ENCODE results near the gene ZBTB7A.

Gene ZBTB7A

GRCh38 chr19:4094291-4094690, 27.6 kb upstream of the ZBTB7A start:
- no peak for DNase-seq (ENCODE audit: low read depth in 2 of 2)

DNA sequence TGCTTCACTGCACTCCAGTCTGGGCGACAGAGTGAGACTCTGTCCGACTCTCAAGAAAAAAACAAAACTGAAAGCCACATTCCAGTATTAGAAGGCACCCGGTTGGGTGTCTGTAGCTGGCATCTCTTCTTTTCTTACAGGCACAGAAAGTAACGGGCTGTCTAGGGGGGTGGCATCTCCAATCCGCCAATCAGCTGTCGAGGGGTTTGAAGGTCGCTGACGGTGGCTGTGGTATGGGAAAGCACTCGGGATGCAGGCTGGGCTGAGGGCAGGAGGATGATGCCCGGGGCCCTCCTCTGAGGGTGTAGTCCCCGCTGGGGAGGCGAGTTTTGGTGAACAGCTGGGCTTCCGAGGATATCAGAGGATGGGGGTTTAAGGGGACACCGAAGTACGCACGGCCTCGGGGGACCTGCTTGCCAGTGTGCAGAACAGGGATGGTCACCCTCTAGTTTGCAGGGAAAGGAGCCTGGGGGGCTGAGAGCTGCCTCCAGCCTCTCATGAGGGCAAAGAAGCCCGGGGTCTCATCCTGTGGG, 27.0 kb upstream of the ZBTB7A start:
- no peak for DNase-seq (ENCODE audit: low read depth in 2 of 2)

GRCh38 chr19:4090356-4091220, 23.9 kb upstream of the ZBTB7A start:
- DNase-seq (ENCODE audit: low read depth in 2 of 2) = no peak

- no peak for DNase-seq (ENCODE audit: low read depth in 2 of 2)
Observed at GRCh38 chr19:4089946-4090345, 23.2 kb upstream of the ZBTB7A start.

DNA sequence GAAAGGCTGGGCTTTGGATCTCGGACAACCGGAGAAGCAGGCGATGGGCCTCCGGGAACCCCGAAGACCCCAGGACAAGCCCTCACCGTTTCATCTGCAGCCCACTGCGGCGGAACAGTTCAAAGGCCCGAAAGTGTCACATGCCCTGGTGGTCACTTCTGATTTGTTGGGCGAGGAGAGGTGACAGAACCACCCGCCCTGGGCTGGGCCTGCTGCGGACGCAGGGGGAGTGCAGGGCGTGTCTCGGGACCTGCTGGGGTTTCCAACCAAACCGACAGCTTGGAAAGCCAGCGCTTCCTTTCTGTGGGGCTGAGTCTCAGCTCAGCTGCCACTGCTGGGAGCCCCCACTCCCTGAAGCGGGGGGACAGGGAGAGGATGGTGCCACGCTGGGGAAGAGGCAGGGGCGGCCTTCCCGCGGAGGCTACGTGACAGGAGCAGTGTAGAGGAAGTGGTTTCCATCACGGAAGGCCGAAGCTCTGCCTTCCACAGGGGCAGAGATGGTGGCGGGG, 22.8 kb upstream of the ZBTB7A start:
- no peak for DNase-seq (ENCODE audit: low read depth in 2 of 2)

DNA sequence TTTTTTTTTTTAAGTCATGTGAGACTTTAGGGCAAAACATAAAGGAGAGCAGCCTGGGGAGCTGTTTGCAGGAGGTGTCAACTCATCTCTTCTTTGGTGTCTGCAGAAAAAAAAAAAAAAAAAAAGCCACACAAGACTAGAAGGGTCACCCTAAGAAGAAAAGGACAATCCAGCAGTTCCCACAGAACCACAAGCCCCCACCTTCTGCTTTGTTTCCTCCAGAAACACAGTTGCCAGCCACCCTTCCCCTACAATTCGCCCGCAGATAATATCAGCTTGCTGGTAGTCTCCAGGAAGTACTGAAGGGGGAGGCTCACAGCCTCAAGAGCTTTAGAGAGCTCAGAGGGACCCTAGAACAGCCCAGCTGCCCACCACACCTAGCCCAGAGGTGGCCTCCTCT, 22.3 kb upstream of the ZBTB7A start:
- no peak for DNase-seq (ENCODE audit: low read depth in 2 of 2)

DNA sequence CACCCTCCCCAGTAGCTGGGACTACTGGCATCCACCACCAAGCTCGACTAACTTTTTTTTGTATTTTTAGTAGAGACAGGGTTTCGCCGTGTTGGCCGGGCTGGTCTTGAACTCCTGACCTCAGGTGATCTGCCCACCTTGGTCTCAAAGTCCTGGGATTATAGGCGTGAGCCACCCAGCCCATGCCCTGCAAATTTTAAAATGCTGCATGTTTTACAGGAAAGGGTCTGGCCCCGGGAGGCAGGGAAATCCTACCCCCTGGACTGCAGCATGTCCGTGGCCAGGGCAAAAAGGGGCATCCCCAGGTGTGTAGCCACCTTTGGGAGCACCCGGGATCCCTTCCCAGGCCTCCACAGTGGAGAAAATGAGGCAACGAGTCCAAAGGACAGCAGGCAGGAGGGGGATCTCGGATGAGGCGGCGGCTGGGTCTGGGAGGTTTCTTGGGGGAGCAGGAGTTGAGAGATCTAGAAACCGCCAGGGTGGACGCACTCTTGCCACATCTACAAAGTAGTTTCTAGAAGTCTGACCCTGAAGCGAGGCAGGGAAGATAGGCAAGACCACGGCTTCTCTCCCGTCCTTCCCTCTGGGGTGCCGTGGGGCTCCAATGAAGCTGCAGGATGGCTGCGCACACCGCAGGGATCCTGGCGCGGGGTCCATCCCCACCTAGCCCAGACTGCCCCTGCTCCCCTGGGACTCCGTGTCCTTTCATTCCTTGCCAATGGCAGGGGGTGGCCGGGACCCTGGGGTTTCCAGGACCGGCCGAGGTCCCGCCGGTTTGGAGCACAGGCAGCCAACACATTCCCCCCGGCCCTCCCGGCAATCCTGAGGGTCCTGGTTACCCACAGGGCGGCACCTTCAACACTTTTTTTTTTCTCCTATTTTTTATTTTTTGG, 21.3 kb upstream of the ZBTB7A start:
- no peak for DNase-seq (ENCODE audit: low read depth in 2 of 2)

DNA sequence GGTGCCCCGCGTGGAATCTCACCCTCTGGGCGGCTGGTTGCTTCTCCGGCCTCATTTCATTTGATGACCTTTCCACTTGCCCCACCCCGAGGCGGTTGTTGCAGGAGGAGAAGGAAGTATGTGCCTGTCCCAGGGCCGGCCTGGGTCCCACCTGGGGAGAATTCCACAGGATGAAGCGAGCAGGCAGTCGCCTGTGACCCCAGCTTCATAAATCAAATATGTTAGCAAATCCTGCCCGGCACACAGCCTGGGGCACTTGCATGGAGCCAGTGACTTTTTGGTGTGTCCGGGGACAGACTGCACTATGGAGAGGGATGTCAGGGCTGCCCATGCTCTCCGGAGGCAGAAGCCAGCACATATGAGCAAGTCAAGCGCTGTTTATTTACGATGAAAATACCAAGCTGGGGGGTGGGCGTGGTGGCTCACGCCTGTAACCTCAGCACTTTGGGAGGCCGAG, 19.7 kb upstream of the ZBTB7A start:
- DNase-seq (ENCODE audit: low read depth in 2 of 2) = no peak

GRCh38 chr19:4084547-4084877, 17.8 kb upstream of the ZBTB7A start:
- no peak for DNase-seq (ENCODE audit: low read depth in 2 of 2)

DNA sequence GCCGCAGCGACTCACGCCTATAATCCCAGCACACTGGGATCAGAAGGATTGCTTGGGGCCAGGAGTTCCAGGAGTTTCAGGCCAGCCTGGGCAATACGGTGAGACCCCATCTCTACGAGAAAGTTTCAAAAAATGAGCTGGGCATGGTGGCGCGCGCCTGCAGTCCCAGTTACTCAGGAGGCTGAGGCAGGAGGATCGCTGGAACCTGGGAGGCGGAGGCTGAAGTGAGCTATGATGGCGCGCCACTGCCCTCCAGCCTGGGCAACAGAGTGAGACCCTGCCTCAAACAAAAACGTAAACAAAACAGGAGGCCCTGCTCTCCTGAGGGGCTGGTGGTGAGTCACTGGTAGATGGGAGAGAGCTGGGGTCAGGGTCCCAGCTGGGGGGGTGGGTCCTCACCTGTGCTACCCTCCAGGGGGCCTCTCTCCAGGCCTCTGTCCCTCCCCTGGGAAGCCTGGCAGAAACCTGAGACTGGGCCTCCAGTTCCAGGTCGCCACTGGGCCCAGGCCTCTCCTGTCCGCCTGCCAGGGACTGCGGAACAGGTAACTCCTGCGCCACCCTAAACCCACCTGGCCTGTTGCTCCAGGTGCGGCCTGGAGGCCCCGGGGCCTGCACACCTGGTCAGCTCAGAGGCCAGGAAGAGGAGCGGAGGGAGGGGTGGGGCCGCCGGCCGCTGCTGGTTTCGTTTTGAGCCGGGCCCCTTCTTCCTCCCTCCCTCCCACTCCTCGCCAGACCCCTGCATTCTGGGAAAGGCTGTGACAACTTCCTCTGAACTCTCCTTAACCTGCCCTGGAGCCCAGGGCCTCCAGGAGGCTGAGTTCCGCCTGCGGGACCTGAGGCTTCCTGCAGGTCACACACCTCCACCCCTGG, 17.2 kb upstream of the ZBTB7A start:
- DNase-seq (ENCODE audit: low read depth in 2 of 2) = no peak

GRCh38 chr19:4082172-4082571, 15.5 kb upstream of the ZBTB7A start:
- no peak for DNase-seq (ENCODE audit: low read depth in 2 of 2)

- DNase-seq (ENCODE audit: low read depth in 2 of 2) = no peak
Observed at GRCh38 chr19:4081441-4082129, 14.9 kb upstream of the ZBTB7A start.

- no peak for DNase-seq (ENCODE audit: low read depth in 2 of 2)
Observed at GRCh38 chr19:4080473-4080872, 13.8 kb upstream of the ZBTB7A start.

- no peak for DNase-seq (ENCODE audit: low read depth in 2 of 2)
Observed at GRCh38 chr19:4077800-4078684, 11.3 kb upstream of the ZBTB7A start.

GRCh38 chr19:4077007-4077374, 10.3 kb upstream of the ZBTB7A start:
- no peak for DNase-seq (ENCODE audit: low read depth in 2 of 2)

- no peak for DNase-seq (ENCODE audit: low read depth in 2 of 2)
Observed at GRCh38 chr19:4075373-4075772, 8.7 kb upstream of the ZBTB7A start.

DNA sequence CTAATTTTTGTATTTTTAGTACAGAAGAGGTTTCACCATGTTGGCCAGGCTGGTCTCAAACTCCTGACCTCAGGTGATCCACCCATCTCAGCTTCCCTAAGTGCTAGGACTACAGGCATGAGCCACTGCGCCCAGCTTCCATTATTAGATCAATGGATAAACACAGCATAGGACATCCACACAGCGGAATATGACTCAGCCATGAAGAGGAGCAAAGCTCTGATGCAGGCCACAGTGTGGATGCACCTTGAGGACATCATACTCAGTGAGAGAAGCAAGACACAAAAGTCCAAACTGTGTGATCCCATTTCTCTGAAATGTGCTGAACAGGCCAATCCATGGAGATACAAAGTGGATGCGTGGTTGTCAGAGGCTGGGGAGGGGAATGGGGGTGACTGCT, 4.9 kb upstream of the ZBTB7A start:
- no peak for DNase-seq (ENCODE audit: low read depth in 2 of 2)

- no peak for DNase-seq (ENCODE audit: low read depth in 2 of 2)
Observed at GRCh38 chr19:4069331-4069959, 2.7 kb upstream of the ZBTB7A start.
